PC-9 (cell line): ENCODE results near the gene BORCS5. TPM values are rescaled to one million over a fixed set of nuclear protein-coding genes. Genes with fewer than 3 reads are reported as not detected.
A peak's percentile ranks its signal among the peaks of the same experiment; 100 is the strongest.

ENCODE experiments used
- BruUV-seq: library from RNA; stranded (reverse); fragments of 400-500 nt; replicated peaks from 2 replicates; lab custom pipeline; 2021; lab: Mats Ljungman, UMichigan
- CTCF ChIA-PET: fragments of 300-600 bp; sonication (Branson Sonifier 250); formaldehyde crosslinking; loops from one replicate; lab custom pipeline; 2022; ENCODE audit warnings: antibody characterized with exemption; lab: Charles Lee
- POLR2A ChIA-PET: fragments of 300-600 bp; sonication (Branson Sonifier 250); formaldehyde crosslinking; loops from one replicate; lab custom pipeline; 2022; ENCODE audit warnings: antibody characterized with exemption; ENCODE audit not compliant: unreplicated experiment; lab: Charles Lee
- DNase-seq, 2 experiments: peaks; one replicate each; pipeline versions ENCODE4 v3.0.0 to v3.0.0-alpha.2; 2015 to 2022; ENCODE audit warnings: mixed read lengths in 1 of 2
- H2AFZ ChIP-seq: fragments of 200-600 bp; sonication (generic); 2 replicates; pipeline ENCODE4 v1.8.1; 2017; ENCODE audit warnings: antibody characterized with exemption
- H3F3A ChIP-seq: fragments of 200-600 bp; sonication (generic); 2 replicates; pipeline ENCODE4 v1.8.1; 2017; ENCODE audit warnings: antibody characterized with exemption, mild to moderate bottlenecking, low read depth; ENCODE audit not compliant: insufficient read depth
- H3K27ac ChIP-seq: fragments of 200-600 bp; sonication (generic); 2 replicates; pipeline ENCODE4 v1.6.1; 2016; ENCODE audit warnings: mixed run types
- H3K27me3 ChIP-seq: fragments of 200-600 bp; sonication (generic); 2 replicates; pipeline ENCODE4 v1.6.1; 2016; ENCODE audit warnings: low read depth, mixed run types; ENCODE audit not compliant: insufficient read depth
- H3K36me3 ChIP-seq: fragments of 200-600 bp; sonication (generic); 2 replicates; pipeline ENCODE4 v1.6.1; 2016; ENCODE audit warnings: low read depth, mixed run types
- H3K4me1 ChIP-seq: fragments of 200-600 bp; sonication (generic); replicated peaks from 2 replicates; pipeline ENCODE4 v1.6.1; 2016; ENCODE audit warnings: mixed run types; ENCODE audit not compliant: insufficient read depth
- H3K4me2 ChIP-seq: fragments of 200-600 bp; sonication (generic); 2 replicates; pipeline ENCODE4 v1.6.1; 2017; ENCODE audit warnings: mixed run types
- H3K4me3 ChIP-seq: fragments of 200-600 bp; sonication (generic); 2 replicates; pipeline ENCODE4 v1.6.1; 2016; ENCODE audit warnings: mixed run types
- H3K79me2 ChIP-seq: fragments of 200-600 bp; sonication (generic); 2 replicates; pipeline ENCODE4 v1.6.1; 2017; ENCODE audit warnings: low read depth, mixed run types
- H3K9me2 ChIP-seq: fragments of 200-600 bp; sonication (generic); 2 replicates; pipeline ENCODE4 v1.8.1; 2017; ENCODE audit warnings: mild to moderate bottlenecking; ENCODE audit not compliant: insufficient read depth
- H3K9me3 ChIP-seq: fragments of 200-600 bp; sonication (generic); 2 replicates; pipeline ENCODE4 v1.8.1; 2016; ENCODE audit warnings: low read depth; ENCODE audit not compliant: insufficient read depth
- H4K20me1 ChIP-seq: fragments of 200-600 bp; sonication (generic); 2 replicates; pipeline ENCODE4 v1.8.1; 2017; ENCODE audit not compliant: insufficient read depth
- CTCF ChIP-seq: fragments of 200-600 bp; sonication (generic); conservative IDR thresholded peaks from 2 replicates; pipeline ENCODE4 v1.6.1; 2017; ENCODE audit warnings: mixed run types, antibody characterized with exemption, mild to moderate bottlenecking, moderate library complexity
- EZH2 ChIP-seq: fragments of 200-600 bp; sonication (generic); IDR thresholded peaks from 2 replicates; pipeline ENCODE4 v1.8.0; 2017; ENCODE audit warnings: antibody characterized with exemption, low read depth
- intact Hi-C: fragments of 100-400 bp; cut with micrococcal nuclease; formaldehyde crosslinking; loops from one replicate; pipeline ENCODE4 v1.10.0; 2022; ENCODE audit not compliant: unreplicated experiment
- total RNA-seq: library from RNA; stranded (reverse); gene quantifications from 2 replicates; pipeline ENCODE4 v1.2.3, GENCODE V29; 2021

The BORCS5 gene
- total RNA-seq, 1 experiment from 2014 or later, result 19.7 TPM

GRCh38 chr12:12428047-12428446 is 71.2 kb downstream of the BORCS5 start:
- Histone ChIP-seq H3K4me2 (no peak overlapping the region), H3K27ac (no peak overlapping the region), H3K9me2 (no peaks in the 10 kb centered on the region), H3K4me1 (peaks cover 15% of the 10 kb centered on the region), H3K36me3 (no peaks in the 10 kb centered on the region), H3K4me3 (no peak overlapping the region), H3K9me3 (peaks cover 11% of the 10 kb centered on the region), H3K27me3 (no peaks in the 10 kb centered on the region), H3F3A (peaks cover 9% of the 10 kb centered on the region), H4K20me1 (no peaks in the 10 kb centered on the region), H2AFZ (no peak overlapping the region), H3K79me2 (no peaks in the 10 kb centered on the region)
- TF ChIP-seq EZH2, result no peak
- no peak for TF ChIP-seq CTCF
- intact Hi-C loops, result no loop called here
- BruUV-seq, result no TSS peak
- POLR2A ChIA-PET, result interaction anchor here (0.7 kb wide), 1 partner anchor 57 kb away, joined by 3 read pairs; no protein-coding TSS in a partner anchor
- CTCF ChIA-PET, result no interaction called here
- DNase-seq, result no peak

GRCh38 chr12:12428961-12429657 is 72.2 kb downstream of the BORCS5 start:
- Histone ChIP-seq H4K20me1 (no peaks in the 10 kb centered on the region), H2AFZ (no peak overlapping the region), H3K4me1 (peaks cover 15% of the 10 kb centered on the region), H3K27ac (no peak overlapping the region), H3K9me2 (no peaks in the 10 kb centered on the region), H3K27me3 (no peaks in the 10 kb centered on the region), H3F3A (peaks cover 9% of the 10 kb centered on the region), H3K79me2 (no peaks in the 10 kb centered on the region), H3K4me2 (no peak overlapping the region), H3K36me3 (no peaks in the 10 kb centered on the region), H3K9me3 (peaks cover 2% of the 10 kb centered on the region; the same call in 1 of the 2 replicates), H3K4me3 (no peak overlapping the region)
- TF ChIP-seq CTCF, result no peak
- TF ChIP-seq EZH2, result no peak
- ChIA-PET POLR2A (no interaction called here), CTCF (no interaction called here)
- no TSS peak for BruUV-seq
- peak in 1 of 2 experiments; percentile 40 for DNase-seq
- intact Hi-C loops, result no loop called here

- no TSS peak for BruUV-seq
- intact Hi-C loops, result no loop called here
- DNase-seq, result peak in 1 of 2 experiments; percentile 65
- Histone ChIP-seq H2AFZ (no peak overlapping the region), H3K4me2 (0 out of 2 replicates have a peak overlapping the region, but pooled peaks have one; percentile 5), H3K4me3 (no peak overlapping the region), H3K27me3 (no peaks in the 10 kb centered on the region), H3F3A (peaks cover 9% of the 10 kb centered on the region), H3K9me2 (no peaks in the 10 kb centered on the region), H3K79me2 (no peaks in the 10 kb centered on the region), H3K9me3 (no peaks in the 10 kb centered on the region), H3K4me1 (peaks cover 15% of the 10 kb centered on the region), H3K36me3 (no peaks in the 10 kb centered on the region), H4K20me1 (no peaks in the 10 kb centered on the region), H3K27ac (no peak overlapping the region)
- TF ChIP-seq EZH2 (no peak), CTCF (no peak)
- ChIA-PET POLR2A (no interaction called here), CTCF (no interaction called here)
These were observed 75.5 kb downstream of the BORCS5 start for GRCh38 chr12:12432364-12432763.
